NOMO-1 treated with DMSO at 0.1 percent for 48 hours (cell line): ENCODE data around the gene PTPRN2.
"Not testable (repeated sequence)": the region's sequence is repeated elsewhere in the genome, so short reads cannot be mapped to it uniquely, and the experiment has no call there.

Source experiments
- DNase-seq: peaks from one replicate; lab custom pipeline; 2025; ENCODE audit not compliant: unreplicated experiment; lab: John Stamatoyannopoulos, UW

Gene PTPRN2

GRCh38 chr7:158472596-158472995 lies 115.0 kb downstream of the PTPRN2 start:
- no peak for DNase-seq

DNA sequence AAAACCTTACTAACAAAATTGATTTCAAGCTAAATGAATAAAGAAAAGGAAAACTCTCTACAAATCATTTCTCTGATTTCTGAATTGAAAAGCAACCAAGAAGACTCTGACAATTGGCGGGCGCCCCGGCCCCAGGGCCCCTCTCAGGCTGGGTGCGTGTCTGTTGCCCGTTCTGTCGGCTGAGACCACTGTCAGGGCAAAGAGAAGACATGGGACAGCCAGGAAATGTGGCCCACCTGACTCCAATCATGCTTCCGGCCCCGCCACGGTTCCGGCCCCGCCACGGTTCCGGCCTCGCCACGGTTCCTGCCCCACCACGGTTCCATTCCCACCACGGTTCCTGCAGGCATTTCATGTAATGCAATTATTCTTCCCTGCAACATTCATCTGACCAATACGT lies 115.9 kb downstream of the PTPRN2 start:
- no peak for DNase-seq

- peak; percentile 28 for DNase-seq
These were observed 117.3 kb downstream of the PTPRN2 start for GRCh38 chr7:158470336-158470735.

- peak; percentile 41 for DNase-seq
These were observed 118.1 kb downstream of the PTPRN2 start for GRCh38 chr7:158469396-158470051.

DNA sequence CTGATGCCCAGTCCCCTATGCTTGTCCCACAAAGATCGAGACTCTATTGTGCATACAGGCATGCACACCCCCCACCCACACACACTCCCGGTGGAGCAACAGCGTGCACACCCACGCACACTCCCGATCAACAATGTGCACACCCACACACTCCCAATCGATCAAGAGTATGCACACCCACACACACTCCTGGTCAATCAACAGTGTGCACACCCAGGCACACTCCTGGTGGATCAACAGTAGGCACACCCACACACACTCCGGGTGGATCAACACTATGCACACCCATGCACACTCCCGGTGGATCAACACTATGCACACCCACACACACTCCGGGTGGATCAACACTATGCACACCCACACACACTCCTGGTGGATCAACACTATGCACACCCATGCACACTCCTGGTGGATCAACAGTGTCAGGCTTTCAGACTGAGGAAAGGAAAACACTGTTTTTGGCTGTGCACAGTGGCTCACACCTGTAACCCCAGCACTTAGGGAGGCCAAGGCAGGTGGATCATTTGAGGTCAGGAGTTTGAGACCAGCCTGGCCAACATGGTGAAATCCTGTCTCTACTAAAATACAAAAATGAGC lies 118.8 kb downstream of the PTPRN2 start:
- no peak for DNase-seq

GRCh38 chr7:158468181-158468580 lies 119.4 kb downstream of the PTPRN2 start:
- no peak for DNase-seq

DNA sequence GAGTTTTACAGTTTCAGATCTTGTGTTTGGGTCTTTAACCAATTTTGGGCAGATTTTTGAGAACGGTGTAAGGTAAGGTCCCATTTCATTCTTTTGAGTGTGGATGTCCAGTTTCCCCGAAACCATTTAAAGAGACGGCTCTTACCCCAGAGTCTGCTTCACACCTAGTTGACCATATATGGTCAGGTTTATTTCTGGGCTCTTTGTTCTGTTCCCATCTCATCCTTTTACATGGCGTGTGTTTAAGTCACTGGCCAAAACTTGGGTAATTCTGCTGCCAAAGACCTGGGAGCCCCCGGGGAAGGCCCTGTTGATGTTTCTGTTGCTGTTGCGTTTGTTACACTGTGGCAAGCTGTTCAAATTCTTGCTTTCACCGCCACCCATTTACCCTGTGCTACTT lies 120.1 kb downstream of the PTPRN2 start:
- no peak for DNase-seq

- DNase-seq: no peak
These were observed 124.3 kb downstream of the PTPRN2 start for GRCh38 chr7:158463317-158463716.

DNA sequence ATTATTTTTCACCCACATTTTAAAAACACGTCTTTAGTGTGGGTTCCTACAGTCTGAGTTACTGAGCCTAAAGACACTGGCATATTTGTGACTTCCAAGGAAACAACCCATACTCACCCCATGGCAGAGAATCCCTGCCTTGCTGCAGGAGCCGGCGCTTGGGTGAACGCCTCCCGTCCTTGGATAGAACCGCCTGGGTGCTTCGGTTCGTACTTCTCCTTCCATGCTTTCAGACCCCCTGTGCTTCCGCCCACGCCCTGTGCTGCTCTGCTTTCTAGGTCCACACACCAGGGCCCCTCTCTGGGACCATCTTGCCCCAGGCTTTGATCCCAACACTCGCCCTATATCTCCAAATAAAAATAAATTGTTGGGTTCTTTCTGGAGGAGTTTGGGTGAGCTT lies 125.8 kb downstream of the PTPRN2 start:
- DNase-seq: peak; percentile 9

DNA sequence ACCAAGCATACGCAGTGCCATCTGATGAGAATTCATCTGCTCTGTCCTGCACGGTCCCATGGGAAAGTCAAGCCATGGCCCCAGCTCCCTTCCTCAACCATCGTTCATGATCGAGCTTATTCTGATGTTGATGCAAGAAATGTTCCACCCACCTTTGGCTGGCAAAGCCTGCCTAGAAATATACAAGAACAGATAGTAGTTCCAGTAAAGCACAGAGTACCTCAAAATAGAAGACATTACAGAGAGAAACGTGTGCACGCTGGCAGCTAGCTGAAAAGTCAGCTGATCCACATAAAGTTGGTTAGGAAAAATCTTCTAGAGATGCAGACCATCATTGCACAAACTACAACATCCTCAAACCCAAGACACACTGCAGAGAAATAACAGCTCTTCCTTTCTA lies 127.0 kb downstream of the PTPRN2 start:
- DNase-seq: no peak

GRCh38 chr7:158458716-158459282 lies 128.8 kb downstream of the PTPRN2 start:
- DNase-seq: no peak

DNA sequence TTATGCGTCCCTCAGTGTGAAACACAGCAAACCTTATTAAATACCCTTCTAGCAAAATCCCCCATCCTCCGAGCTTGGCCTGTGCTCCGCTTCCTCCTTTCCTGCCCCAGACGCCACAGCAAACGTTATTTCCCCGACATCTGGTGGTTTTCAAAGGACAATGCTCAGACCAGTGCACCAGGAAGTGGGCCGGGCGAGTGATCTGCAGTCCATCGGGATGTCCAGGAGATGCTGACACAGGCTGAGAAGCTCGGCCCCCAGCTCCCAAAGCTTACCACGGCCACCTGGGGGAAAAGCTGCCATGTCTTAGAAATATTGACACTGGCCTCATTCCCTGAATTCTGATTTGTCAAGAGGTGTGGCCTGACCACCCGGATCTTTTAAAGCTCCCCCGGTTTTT lies 129.5 kb downstream of the PTPRN2 start:
- no peak for DNase-seq

DNA sequence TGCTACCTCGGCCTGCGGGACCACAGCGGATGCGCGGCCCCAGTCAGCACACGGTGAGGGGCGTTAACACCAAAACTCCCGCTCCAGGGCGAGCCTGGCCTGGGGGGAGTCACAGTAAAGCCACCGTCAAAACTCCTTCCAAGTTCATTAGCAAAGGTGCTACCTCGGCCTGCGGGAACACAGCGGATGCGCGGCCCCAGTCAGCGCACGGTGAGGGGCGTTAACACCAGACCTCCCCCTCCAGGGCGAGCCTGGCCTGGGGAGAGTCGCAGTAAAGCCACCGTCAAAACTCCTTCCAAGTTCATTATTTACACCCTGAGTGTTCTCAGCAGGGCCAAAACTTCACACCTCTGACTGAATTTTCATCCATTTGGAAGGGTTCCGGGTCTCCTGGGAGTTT lies 130.0 kb downstream of the PTPRN2 start:
- not testable (repeated sequence) for DNase-seq

- no peak for DNase-seq
These were observed 133.0 kb downstream of the PTPRN2 start for GRCh38 chr7:158454631-158455030.

DNA sequence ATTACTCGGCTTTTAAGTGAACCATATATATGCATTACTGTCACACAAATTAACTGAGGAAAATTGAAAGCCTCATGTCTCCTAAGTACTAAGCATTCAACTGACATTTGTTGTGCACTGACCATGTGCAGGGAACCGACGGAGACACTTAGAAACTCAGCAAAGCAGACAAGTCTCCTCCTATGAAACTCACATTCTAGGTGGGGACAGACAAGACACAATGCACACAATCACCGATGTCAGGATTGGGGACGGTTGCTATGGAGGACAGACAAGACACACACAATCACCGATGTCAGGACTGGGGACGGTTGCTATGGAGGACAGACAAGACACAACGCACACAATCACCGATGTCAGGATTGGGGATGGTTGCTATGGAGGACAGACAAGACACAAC lies 134.0 kb downstream of the PTPRN2 start:
- no peak for DNase-seq

DNA sequence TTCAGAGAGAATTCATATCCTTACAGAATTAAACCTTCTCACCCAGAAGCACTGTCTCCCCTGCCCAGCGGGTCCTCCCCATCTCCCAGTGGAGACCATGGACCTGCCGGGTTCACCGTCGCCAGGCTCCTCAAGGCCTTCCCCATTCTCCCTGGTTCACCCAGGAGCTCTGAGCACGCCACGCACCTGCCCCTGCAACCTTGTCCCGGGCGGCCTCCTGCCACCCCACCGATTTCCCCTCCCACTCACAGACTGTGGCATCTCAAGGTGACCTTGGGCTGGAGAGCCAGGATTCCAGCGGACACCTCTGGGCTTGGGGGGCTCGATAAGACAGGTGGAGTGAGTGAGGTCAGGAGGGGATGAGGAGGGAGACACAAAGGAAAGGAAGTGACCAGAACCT lies 135.3 kb downstream of the PTPRN2 start:
- DNase-seq: no peak

DNA sequence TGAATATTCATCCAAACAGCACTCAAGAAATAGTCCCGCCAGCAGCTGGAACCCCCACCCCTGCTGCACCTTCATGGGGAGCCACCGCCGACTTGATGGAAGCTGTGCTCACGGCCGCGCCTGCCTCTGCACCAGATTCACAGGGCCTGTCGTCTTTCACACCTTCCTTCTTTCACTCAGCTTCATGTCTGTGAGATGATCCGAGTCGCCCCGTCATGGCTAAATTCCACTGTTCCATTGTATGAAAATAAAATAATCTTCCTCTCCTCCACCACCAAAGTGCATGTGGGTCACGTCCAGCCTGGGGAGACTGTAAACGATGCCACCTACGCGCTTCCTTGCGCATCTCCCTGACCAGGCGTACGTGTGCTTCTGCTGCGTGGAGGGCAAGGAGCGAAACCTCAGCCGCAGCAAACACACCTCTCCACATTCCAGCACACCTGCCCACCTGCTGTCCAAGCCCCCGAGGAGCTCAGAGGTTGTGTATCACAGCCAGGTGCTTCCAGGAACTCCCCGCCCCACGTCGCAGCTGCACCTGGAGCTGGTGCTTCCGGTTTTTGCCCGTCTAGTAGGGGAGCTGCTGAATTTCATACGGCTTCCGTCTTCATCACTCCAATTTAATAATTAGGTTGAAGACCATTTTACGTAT lies 137.0 kb downstream of the PTPRN2 start:
- DNase-seq: no peak

DNA sequence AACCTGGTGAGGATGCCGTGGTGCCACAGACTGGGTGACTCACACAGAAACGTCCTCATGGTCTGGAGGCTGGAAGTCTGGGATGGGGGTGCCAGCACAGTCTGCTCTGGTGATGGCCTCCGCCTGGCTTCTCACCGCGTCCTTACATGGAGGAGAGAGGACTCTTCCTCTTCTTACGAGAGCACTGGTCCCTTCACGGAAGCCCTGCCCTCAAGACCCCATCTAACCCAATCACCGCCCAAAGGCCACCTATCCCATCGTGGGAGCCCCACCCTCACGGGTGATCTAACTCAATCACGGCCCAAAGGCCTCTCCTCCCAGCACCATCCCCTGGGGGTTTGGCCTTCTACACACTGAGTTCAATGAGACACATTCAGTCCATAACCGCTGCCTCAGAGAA lies 137.7 kb downstream of the PTPRN2 start:
- no peak for DNase-seq

DNA sequence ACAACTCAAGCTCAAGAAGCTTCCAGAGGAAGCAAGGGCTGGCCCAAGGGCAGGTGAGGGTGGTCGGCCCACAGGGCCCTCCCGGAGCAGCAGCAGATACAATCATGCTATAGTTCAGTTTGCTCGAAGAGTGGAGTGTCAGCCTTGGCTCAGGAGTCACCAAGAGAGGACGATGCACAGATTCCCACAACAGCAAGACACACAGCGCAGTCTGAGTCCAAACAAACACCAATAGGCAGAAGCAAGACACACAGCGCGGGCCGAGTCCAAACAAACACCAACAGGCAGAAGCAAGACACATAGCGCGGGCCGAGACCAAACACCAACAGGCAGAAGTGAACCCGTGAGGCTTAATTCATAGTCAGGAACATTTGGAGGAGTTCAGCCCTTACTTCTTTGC lies 138.4 kb downstream of the PTPRN2 start:
- DNase-seq: no peak

DNA sequence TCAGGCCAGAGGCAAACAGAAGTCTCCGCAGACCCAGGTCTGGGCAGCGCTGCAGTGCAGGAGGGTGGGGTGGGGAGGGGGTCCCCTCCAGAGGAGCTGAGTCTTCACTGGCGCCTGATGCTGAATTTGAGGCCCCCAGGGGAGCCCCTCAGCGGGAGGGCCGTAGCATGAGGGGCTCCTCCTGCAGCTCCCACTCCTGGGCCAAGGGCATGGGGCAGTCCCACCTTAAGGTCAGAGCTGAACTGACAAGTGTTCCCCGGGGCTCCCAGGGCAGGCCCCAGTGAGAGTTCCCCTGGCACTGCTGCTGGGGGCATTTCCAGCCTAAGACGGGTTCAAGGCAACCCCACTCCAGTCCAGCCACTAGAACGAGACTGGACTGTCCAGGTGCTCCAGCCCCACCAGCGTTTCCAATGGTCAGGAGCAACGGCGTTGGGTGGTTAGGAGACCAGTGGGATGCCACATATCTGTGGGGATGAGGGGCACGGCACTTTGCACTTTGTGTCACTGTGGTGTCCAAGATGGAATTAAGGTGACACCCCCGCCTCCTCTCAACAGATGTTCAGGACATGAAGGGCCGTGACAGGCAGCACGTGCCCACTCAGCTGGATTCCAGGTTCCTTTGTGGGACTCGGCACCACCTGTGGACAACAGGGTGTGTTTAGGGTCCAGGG lies 139.1 kb downstream of the PTPRN2 start:
- DNase-seq: no peak

GRCh38 chr7:158447506-158448171 lies 140.0 kb downstream of the PTPRN2 start:
- DNase-seq: no peak
